A549 treated with dexamethasone at 1 μM for 4 hours (cell line): ENCODE data around the gene TCOF1. TPM values are rescaled to one million over a fixed set of nuclear protein-coding genes. Genes with fewer than 3 reads are reported as not detected.

Experiments
- total RNA-seq: library from RNA; stranded (reverse); fragments of 200-300 nt; extraction: Qiagen RNA extraction; gene quantifications from 5 replicates; pipeline ENCODE4 v1.2.3, GENCODE V29; 2022

TCOF1 gene
- 53.5 to 85.1 TPM (median 77.8 TPM) in 5 replicates for total RNA-seq

GRCh38 chr5:150357326-150358260 lies at the start of gene TCOF1:
Gene TCOF1 (plus strand): TSS chr5:150357697. CDS start chr5:150357747, 50 bp downstream.

GRCh38 chr5:150412319-150413175 lies 55.0 kb downstream of the TCOF1 start, which contains the start of gene CD74:
Gene CD74 (minus strand): TSS chr5:150412910. CDS start chr5:150412749, 161 bp downstream.

Other genes starting within 250 kb of the TCOF1 start
- 0.14 to 0.27 TPM (median 0.22 TPM) in 5 replicates for gene PDGFRB, start 201.9 kb upstream of the TCOF1 start, total RNA-seq
- not detected in 5 replicates for gene CDX1, start 190.9 kb upstream of the TCOF1 start, total RNA-seq
- 0.02 to 0.04 TPM in 2 of 5 replicates, not detected in the others for gene SLC6A7, start 167.6 kb upstream of the TCOF1 start, total RNA-seq
- gene CAMK2A, start 67.9 kb upstream of the TCOF1 start, total RNA-seq = 0.54 to 0.85 TPM (median 0.77 TPM) in 5 replicates
- gene ARSI, start 54.8 kb upstream of the TCOF1 start, total RNA-seq = 25.8 to 37.8 TPM (median 31.8 TPM) in 5 replicates
- 0.14 TPM in 2 of 5 replicates, not detected in the others for gene CD74, start 55.2 kb downstream of the TCOF1 start, total RNA-seq
- 2,222 to 2,838 TPM (median 2,317 TPM) in 5 replicates for gene RPS14, start 92.0 kb downstream of the TCOF1 start, total RNA-seq
- 44.3 to 71.3 TPM (median 66.2 TPM) in 5 replicates for gene NDST1, start 150.4 kb downstream of the TCOF1 start, total RNA-seq